GM19193 (cell line): Measurements from ENCODE around the gene MAGEF1.

Source experiments
- POLR2A ChIP-seq: IDR thresholded peaks from 4 replicates; pipeline ENCODE4 v1.6.1; 2011; ENCODE audit not compliant: insufficient read depth, insufficient read length; ENCODE audit errors: extremely low read depth

Gene MAGEF1, protein sequence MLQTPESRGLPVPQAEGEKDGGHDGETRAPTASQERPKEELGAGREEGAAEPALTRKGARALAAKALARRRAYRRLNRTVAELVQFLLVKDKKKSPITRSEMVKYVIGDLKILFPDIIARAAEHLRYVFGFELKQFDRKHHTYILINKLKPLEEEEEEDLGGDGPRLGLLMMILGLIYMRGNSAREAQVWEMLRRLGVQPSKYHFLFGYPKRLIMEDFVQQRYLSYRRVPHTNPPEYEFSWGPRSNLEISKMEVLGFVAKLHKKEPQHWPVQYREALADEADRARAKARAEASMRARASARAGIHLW

DNA sequence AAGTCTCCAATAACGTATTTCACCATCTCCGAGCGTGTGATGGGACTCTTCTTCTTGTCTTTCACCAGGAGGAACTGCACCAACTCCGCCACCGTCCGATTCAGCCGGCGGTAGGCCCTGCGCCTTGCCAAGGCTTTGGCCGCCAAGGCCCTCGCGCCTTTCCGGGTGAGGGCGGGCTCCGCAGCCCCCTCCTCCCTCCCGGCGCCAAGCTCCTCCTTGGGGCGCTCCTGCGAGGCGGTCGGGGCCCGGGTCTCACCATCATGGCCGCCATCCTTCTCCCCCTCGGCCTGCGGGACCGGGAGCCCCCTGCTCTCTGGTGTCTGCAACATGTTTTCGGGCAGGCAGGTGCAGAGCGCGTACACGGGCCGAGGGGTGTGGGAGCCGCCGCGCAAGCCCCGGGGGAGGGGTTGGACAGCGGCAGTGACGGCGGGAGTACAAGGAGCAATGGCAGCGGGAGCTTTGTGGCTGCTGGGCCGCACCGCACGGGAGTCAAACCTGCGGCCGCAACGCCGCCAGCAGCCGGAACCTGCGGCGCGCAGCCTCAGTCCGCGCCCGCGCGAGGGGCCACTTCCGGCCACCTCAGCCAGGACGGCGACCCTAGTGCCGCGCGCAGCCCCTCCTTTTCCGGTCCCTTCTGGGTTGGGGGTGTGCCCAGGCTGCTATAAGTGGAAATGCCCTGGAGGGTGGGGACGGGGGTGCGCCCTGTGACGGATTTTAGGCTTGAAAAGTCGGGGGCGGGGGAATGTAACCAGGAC lies at the start of gene MAGEF1:
Gene MAGEF1 (minus strand): TSS at position 572 of the 755 bp plus-strand sequence. CDS start 243 bp downstream, at position 329.
- TF ChIP-seq POLR2A = peak; percentile 87

DNA sequence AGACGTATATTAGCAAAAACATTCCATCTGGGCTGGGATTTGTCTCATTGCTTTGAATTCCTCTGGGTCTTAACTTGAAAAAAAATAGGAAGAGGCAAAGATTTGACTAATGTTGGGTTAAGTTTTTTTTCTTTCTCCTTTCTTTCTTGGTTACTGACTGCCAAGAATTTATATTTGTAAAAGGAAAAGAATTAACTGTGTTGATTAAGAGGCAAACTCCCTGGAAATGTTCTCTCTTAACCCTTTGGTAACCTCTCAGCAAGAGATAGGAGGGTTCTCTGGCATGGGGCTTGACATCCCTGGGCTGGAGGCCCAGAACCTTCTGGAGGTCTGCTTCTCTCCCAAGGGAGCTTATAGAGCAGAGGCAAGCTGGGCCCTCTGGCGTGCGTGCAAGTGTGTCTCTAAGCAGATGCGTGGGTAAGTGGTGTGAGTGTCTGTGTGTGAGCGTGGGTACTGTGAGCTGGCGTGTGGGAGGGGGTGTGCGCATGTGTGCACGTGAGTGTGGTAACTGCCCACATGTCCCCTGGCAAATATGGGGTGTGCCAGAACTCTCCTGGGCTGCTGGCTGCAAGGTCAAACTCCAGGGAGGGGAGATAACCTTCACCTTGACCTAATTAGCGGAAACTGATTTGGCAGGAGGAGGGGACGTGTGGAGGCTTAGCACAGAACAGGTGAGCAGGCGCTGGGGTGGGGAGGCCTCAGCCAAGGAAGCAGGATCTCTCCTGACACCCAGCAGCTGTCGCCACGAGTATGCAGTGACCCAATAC lies 49.4 kb upstream of the MAGEF1 start:
- no peak for TF ChIP-seq POLR2A

DNA sequence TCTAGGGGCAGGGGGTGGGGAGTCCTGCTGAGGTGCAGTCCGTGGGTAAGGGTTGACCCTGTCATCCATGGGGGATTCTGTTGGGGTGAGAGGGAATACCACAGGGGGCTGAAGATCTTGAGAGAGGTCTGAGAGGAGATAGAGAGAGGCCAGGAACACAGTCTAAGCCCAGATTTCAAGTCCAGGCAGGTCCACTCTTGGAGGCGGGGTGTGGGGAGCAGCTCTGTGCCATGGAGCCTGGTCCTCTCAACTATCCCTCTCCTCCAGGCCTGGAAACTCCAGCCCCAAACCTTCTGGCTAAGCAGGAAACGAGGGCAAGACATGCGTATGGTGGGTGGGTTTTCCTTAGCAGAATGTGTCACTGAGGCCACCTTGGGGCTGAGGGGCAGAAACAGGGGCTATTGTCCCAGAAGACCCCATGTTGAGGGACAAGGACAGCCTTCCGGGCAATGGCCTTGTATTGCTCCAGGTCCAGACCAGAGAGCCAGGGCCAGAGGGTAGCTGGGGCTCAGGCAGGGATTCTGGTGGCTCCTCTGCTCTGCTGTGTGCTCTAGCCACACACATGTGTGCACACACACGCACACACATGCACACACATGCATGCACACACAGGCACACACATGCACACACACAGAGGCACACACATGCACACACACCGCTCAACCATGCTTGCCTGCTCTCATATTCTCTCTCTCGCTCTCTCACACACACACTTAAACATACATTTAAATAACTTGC lies 48.6 kb upstream of the MAGEF1 start:
- no peak for TF ChIP-seq POLR2A

DNA sequence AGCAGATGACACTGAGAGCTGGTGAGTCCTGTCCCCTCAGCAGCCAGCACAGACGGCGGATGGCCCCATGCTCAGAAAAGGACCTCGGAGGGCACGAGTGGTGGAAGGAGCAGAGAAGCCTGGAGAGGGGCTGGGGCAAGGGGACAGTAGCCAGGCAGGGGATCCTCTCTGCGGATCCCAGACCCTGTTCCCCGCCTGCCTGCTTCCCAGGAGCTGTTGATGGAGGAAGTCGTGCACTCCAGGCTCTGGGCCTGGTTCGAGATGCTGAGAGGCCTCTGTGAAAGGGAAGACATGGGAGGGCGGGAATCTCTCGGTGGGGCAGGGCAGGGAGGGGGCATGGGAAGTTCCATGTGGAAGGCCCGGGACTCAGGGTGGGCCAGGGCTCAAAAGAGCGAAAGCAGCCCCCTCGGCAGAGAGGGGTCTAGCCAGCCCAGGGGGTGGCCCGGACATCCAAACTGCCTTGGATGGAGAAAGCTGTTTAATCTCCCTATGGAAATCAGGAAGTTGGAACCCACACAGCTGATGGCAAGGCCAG lies 47.9 kb upstream of the MAGEF1 start:
- no peak for TF ChIP-seq POLR2A

DNA sequence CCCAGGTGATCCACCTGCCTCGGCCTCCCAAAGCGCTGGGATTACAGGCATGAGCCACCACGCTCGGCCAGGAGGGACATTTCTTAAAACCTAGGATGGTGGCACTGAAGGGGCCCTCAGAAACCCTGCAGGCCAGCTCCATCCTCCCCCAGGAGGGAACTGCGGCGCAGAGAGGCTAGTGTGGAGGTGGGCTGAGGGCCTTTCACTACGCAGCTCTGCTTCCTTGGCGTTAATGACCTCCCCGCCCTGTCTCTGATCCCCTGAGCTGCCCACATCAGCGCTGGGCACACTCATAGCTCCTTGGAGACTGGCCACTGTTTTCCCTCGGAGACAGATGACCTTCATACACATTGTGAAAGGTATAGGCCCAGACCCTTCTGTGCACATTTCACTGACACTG lies 46.2 kb upstream of the MAGEF1 start:
- TF ChIP-seq POLR2A = no peak

DNA sequence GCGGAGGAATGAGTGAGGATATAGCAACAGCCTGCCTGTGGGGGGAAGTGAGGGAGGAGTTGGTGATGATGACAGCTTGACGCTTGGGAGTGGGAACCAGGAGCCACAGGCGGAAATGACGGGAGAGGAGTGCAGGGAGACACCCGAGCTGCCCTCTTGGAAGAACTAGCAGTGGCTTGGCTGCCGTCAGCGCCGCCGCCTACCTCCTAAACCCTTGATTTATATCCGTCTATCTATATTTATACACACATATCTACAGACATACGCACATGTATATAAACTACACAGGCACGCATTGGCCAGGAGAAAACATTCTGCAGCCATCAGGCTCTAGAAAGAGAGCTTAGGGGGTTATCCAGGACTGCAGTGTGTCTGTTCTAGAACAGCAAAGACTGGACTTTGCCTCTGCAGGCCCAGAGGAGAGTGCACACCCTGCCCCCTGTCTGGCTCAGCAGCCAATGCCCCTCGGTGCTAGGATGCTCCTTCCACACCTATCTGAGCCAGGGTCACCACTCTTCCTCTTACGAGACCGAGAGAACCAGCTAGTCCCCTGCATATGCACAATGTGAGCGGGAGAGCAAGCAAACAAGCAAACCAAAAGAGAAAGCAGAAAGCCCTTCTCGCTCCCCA lies 45.3 kb upstream of the MAGEF1 start:
- TF ChIP-seq POLR2A = no peak

DNA sequence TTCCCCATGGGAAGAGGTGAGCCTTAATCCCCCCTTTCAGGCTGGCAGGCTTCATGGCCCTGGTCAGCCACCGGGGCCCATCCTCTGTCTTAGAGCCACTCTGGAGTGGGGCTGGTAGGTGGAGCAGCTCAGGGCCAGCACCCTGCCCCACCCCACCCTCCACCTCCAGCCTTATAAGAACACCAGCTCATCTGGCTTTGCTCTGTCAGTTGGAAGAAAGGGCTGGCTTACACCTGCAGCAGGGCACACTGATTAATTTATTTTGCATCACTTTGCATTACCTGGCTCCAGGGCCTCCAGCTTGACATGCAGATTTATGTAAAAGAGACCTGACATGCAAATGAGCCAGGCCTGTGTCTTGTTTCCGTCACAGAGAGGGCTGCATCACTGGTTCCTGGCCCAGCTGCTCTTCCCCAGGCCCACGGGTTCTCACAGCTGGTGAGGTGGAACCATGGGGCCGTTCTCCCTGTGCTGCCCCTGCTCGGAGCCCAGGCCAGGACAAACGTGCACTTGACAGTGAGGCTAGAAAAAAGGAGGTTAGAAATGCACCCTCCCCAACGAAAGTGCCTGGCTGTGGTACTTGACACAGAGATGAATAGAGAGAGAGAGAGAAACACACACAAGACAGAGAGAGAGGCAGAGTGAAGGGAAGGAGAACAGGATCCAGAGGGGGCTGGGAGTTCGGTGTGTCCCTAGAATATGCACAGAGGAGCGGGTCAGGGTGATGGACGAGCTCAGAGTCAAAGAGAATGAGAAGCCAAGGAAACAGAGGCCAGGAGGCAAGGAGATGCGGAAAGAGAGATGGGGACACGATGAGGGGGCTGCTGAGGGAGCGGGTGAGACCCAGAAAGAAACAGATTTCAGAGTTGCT lies 44.5 kb upstream of the MAGEF1 start:
- TF ChIP-seq POLR2A = no peak

DNA sequence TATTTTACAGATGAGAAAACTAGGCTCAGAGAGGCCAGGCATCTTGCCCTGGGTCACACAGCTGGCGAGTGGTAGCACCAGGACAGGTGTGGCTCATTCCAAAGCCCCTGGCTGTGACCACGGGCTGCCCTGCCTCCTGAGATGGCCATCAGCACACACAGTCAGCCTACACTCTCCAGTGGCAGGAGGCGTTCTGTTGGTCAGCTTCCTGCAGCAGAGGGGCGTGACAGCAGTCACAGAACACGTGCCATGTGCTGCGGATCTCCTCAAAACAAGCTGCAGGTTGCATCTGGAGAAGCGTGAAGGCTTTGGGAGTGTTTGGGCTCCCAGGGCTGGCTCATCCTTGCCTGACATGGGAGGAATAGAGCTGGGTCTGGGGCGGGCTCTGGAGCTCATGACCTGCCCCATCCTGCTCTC lies 43.5 kb upstream of the MAGEF1 start:
- no peak for TF ChIP-seq POLR2A

DNA sequence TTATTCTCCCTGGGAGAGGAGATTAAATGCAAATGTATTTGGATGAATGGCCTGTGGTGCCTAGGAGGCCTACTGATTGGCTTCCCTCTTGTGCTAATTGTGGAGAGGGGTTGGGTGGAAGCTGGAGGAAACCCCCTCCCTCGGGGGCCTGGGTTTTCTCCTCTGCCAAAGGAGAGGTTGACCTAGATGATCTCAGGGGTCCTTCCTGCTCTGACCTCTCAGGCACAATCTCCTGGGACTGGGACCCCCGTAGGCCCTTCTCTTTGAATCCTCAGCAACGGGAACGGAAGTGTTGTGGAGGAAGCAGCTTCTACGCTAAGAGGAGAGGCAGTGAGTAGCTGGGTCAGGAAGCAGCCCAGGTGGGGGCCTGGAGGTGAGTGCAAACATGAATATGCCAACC lies 40.5 kb upstream of the MAGEF1 start:
- no peak for TF ChIP-seq POLR2A

DNA sequence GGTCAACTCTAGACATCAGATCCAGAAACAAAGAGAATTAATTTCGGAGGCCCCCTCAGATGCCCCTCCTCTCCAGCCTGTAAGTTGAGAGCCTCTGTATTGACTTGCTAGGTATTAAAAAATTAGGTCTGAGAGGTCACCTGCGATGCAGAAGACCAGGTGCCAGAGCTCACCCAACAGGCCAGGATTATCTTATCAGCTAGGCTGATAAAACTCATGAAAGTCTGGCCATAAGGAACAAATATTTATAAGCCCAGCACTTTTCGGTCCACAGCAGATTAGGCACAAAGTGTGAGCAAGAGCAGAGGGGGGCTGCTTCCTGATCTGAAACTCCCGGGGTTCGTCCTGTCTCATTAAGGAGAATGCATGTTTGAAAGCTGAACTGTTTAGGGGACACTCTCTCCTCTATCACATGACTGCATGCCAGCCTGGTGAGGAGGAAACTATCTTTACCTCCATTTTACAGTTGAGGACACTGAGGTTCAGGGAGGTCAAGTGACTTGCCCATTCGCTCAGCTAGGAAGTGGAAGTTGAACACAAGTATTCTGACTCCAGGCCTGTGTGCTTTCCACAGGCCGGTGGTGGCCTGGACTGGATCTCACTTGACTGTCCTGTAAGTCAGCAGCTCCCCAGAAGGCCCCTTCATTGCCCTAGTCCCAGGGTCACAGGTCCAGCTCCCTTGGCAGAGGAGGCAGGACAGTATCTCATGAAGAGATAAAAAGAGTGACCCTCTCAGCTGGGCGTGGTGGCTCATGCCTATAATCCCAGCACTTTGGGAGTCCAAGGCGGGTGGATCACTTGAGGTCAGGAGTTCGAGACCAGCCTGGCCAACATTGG lies 39.6 kb upstream of the MAGEF1 start:
- no peak for TF ChIP-seq POLR2A

DNA sequence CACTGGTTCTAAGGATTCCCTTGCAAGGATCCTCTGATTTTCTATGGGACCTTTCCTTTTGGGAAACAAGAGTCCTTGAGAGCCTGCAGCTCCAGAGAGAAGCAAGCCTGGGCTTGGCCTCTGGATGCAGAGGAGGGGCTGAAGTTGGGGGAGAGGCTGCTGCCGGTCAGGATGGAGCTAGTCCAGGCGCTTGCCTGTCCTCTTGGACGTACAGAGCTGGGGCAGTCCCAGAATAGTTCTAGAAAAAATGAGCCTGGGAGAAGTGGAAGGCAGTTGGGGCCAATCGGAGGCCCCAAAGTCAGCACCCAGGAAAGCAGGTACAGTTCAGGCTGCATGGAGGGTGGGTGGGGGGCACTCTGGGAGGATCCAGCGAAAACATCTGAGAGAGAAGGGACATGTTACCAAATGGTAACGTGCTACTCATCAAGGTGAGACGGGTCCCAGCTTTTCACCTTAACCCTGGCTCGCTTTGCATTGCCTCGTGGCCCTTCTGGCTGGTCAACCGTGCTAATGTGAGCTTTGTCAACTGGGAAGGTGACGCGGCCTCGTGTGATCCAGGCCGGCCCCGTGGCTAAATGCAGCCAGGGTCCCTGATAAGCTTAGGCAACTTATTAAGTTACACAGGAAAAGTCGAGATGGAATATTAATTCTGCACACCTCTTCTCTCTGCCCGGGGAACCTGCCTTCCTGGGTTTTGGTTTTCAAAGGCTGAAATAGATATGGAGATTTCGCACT lies 38.7 kb upstream of the MAGEF1 start:
- no peak for TF ChIP-seq POLR2A
